ENCODE measurements around the gene SDF2. TPM values are rescaled to one million over a fixed set of nuclear protein-coding genes. Genes with fewer than 3 reads are reported as not detected.

The SDF2 gene
- total and polyA plus RNA-seq, 4 donors, result 43.3 to 73.8 (median 68.7) TPM

DNA sequence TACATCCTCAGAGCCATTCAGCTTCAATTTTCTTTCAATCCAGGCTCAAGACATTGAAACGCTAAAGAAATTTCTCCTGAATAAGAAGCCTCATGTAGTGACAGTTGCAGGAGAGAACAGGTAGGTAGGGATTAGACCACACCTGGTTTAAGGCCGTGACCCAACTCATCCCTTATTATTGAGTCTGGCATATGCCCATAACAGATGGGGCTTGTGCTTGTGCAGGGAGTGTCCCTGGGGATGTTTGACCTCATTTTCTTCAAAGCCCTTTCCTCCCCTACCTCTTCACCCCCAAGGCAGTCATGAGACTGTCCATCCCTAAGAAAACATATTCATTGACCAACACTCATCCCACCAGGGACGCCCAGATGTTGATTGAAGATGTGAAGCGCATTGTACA, 24.6 kb upstream of the SDF2 start:
- Histone ChIP-seq H3K9me3 (ENCODE audit: control insufficient read depth, insufficient read depth, low read length) (no peaks in the 10 kb centered on the region), H3K27me3 (ENCODE audit: control insufficient read depth, insufficient read depth, low read length) (no peaks in the 10 kb centered on the region), H3K4me3 (ENCODE audit: low read depth, low read length) (no peak overlapping the region), H3K27ac (ENCODE audit: low read depth, low read length) (no peak overlapping the region), H3K4me1 (ENCODE audit: control insufficient read depth, insufficient read depth, low read length) (peaks cover 4% of the 10 kb centered on the region), H3K36me3 (ENCODE audit: control insufficient read depth, insufficient read depth, low read length) (peaks cover 93% of the 10 kb centered on the region)
- WGBS (ENCODE audit: insufficient coverage), result no CpG with 5 or more reads among the region's 4 CpGs
- no peak for DNase-seq (ENCODE audit: low read depth in 4 of 6, low spot score in 6 of 6)

DNA sequence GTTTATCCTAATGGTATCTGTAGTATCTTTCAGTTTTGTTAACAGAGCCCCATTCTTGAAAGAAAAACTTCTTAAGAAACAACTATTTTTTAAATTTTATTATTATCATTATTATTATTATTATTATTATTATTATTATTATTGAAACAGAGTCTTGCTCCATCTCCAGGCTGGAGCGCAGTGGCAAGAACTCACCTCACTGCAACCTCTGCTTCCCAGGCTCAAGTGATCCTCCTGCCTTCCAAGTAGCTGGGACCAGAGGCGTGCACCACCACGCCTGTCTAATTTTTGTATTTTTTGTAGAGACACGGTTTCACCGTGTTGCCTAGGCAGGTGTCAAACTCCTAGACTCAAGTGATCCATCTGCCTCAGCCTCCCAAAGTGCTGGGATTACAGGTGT, 23.7 kb upstream of the SDF2 start:
- DNase-seq (ENCODE audit: low read depth in 4 of 6, low spot score in 6 of 6), result no peak
- H3K4me1 ChIP-seq (ENCODE audit: control insufficient read depth, insufficient read depth, low read length), result peaks cover 4% of the 10 kb centered on the region
- H3K9me3 ChIP-seq (ENCODE audit: control insufficient read depth, insufficient read depth, low read length), result no peaks in the 10 kb centered on the region
- no peak overlapping the region for H3K4me3 ChIP-seq (ENCODE audit: low read depth, low read length)
- H3K27me3 ChIP-seq (ENCODE audit: control insufficient read depth, insufficient read depth, low read length), result no peaks in the 10 kb centered on the region
- peak overlapping the region; percentile 53 for H3K27ac ChIP-seq (ENCODE audit: low read depth, low read length)
- H3K36me3 ChIP-seq (ENCODE audit: control insufficient read depth, insufficient read depth, low read length), result peaks cover 93% of the 10 kb centered on the region
- 82% methylated on average over 4 of the region's 5 CpGs for WGBS (ENCODE audit: insufficient coverage)

DNA sequence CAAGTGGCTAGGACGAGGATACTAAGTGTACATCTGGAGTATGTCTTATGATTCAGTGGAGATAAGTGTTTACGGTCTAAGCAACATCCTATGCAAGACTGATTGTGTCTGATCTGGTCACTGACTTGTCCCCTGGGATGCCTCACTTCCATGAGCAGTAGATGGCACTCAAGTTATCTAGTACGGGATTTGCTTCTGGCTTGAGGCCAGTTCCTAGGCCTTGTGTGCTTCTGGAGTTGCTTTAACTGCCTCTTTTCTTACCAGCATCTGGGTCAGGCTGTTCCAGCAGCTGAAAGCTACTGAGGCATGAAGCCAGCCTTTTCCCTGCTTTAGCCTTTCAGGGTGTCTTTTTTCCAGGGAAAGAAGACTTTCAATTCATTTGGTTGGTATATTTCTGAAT, 23.3 kb upstream of the SDF2 start:
- DNase-seq (ENCODE audit: low read depth in 4 of 6, low spot score in 6 of 6), result peak; percentile 60 to 92 (median 82)
- Histone ChIP-seq H3K4me1 (ENCODE audit: control insufficient read depth, insufficient read depth, low read length) (peaks cover 4% of the 10 kb centered on the region), H3K36me3 (ENCODE audit: control insufficient read depth, insufficient read depth, low read length) (peaks cover 94% of the 10 kb centered on the region), H3K4me3 (ENCODE audit: low read depth, low read length) (no peak overlapping the region), H3K27ac (ENCODE audit: low read depth, low read length) (peak overlapping the region; percentile 53), H3K27me3 (ENCODE audit: control insufficient read depth, insufficient read depth, low read length) (no peaks in the 10 kb centered on the region), H3K9me3 (ENCODE audit: control insufficient read depth, insufficient read depth, low read length) (no peaks in the 10 kb centered on the region)
- WGBS (ENCODE audit: insufficient coverage), result 44% methylated on average over 3 of the region's 3 CpGs

DNA sequence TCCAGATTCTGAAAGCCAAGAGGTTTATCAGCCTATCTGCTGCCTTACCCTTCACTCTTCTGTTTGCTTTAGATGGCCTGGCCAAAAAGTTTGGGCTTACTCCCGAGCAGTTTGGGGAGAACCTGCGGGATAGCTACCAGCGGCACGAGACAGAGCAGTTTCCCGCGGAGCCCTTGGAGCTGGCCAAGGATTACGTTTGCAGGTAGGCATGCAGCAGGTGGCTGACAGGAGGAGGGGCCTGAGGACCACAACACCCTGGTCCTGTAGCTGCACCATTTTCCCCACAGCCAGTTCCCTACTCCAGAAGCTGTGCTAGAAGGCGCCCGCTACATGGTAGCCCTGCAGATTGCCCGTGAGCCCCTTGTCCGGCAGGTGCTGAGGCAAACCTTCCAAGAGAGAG, 20.9 kb upstream of the SDF2 start:
- Histone ChIP-seq H3K27ac (ENCODE audit: low read depth, low read length) (no peak overlapping the region), H3K9me3 (ENCODE audit: control insufficient read depth, insufficient read depth, low read length) (no peaks in the 10 kb centered on the region), H3K4me1 (ENCODE audit: control insufficient read depth, insufficient read depth, low read length) (peaks cover 4% of the 10 kb centered on the region), H3K27me3 (ENCODE audit: control insufficient read depth, insufficient read depth, low read length) (no peaks in the 10 kb centered on the region), H3K36me3 (ENCODE audit: control insufficient read depth, insufficient read depth, low read length) (peaks cover 94% of the 10 kb centered on the region), H3K4me3 (ENCODE audit: low read depth, low read length) (no peak overlapping the region)
- DNase-seq (ENCODE audit: low read depth in 4 of 6, low spot score in 6 of 6), result no peak
- WGBS (ENCODE audit: insufficient coverage), result 93% methylated on average over 7 of the region's 11 CpGs

DNA sequence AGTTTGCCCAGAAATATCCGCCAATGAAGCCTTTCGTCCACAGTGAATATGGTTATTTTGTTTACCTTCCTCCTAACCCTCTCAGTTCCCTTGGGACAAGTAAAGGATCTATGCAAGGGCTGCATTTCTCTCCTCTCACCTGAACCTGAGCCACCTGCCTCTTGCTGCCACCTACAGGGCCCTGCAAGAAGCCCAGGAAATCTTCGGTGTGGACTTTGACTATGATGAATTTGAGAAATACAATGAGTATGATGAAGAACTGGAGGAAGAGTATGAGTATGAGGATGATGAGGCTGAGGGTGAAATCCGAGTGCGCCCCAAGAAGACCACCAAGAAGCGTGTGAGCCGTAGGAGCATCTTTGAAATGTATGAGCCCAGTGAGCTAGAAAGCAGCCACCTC, 14.3 kb upstream of the SDF2 start:
- Histone ChIP-seq H3K4me1 (ENCODE audit: control insufficient read depth, insufficient read depth, low read length) (no peaks in the 10 kb centered on the region), H3K27ac (ENCODE audit: low read depth, low read length) (no peak overlapping the region), H3K36me3 (ENCODE audit: control insufficient read depth, insufficient read depth, low read length) (peaks cover 81% of the 10 kb centered on the region), H3K9me3 (ENCODE audit: control insufficient read depth, insufficient read depth, low read length) (no peaks in the 10 kb centered on the region), H3K27me3 (ENCODE audit: control insufficient read depth, insufficient read depth, low read length) (no peaks in the 10 kb centered on the region), H3K4me3 (ENCODE audit: low read depth, low read length) (no peak overlapping the region)
- DNase-seq (ENCODE audit: low read depth in 4 of 6, low spot score in 6 of 6), result no peak
- WGBS (ENCODE audit: insufficient coverage), result 93% methylated on average over 5 of the region's 7 CpGs

DNA sequence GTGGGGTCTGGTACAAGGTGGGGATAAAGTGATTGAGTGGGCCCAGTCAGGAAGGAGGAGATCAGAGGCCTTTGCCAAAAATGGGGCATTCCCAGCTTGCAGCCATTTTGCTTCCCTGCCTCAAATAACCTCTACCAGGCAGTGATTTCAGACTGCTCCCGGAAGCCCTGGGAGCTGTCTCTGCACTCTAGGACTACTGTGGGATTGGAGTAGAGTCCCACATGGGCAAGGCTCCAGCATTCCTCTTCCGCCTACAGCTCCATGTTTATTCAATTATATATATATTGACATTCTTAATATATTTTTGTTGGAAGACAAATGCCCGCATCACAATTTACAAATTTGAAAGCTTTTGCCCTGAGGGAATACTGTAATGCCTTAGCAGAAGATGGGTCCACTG, 13.8 kb upstream of the SDF2 start:
- 100% methylated on average over 1 of the region's 3 CpGs for WGBS (ENCODE audit: insufficient coverage)
- DNase-seq (ENCODE audit: low read depth in 4 of 6, low spot score in 6 of 6), result no peak
- H3K36me3 ChIP-seq (ENCODE audit: control insufficient read depth, insufficient read depth, low read length), result peaks cover 80% of the 10 kb centered on the region
- H3K4me3 ChIP-seq (ENCODE audit: low read depth, low read length), result no peak overlapping the region
- H3K9me3 ChIP-seq (ENCODE audit: control insufficient read depth, insufficient read depth, low read length), result no peaks in the 10 kb centered on the region
- no peaks in the 10 kb centered on the region for H3K27me3 ChIP-seq (ENCODE audit: control insufficient read depth, insufficient read depth, low read length)
- H3K27ac ChIP-seq (ENCODE audit: low read depth, low read length), result no peak overlapping the region
- no peaks in the 10 kb centered on the region for H3K4me1 ChIP-seq (ENCODE audit: control insufficient read depth, insufficient read depth, low read length)

DNA sequence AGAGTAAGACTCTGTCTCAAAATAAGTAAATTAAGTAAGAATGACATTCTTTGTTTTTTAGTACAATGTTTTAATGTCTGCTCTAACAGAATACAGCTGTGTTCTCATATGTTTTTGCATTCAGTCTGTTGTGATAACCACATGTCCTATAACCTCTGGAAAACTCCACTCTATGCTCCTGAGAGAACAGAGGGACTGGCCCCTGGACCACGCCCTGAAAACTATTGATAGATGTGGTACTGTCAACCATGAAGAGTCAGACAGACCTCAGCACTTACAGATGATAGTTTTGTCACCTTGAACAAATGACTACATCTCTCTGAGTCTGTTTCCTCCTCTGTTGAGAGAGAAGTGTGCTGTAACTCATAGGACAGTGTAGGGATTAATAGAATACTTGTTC, 8.2 kb upstream of the SDF2 start:
- Histone ChIP-seq H3K36me3 (ENCODE audit: control insufficient read depth, insufficient read depth, low read length) (peaks cover 46% of the 10 kb centered on the region), H3K4me1 (ENCODE audit: control insufficient read depth, insufficient read depth, low read length) (no peaks in the 10 kb centered on the region), H3K9me3 (ENCODE audit: control insufficient read depth, insufficient read depth, low read length) (no peaks in the 10 kb centered on the region), H3K4me3 (ENCODE audit: low read depth, low read length) (no peak overlapping the region), H3K27me3 (ENCODE audit: control insufficient read depth, insufficient read depth, low read length) (no peaks in the 10 kb centered on the region), H3K27ac (ENCODE audit: low read depth, low read length) (no peak overlapping the region)
- WGBS (ENCODE audit: insufficient coverage), result no CpG with 5 or more reads among the region's 1 CpG
- DNase-seq (ENCODE audit: low read depth in 4 of 6, low spot score in 6 of 6), result no peak

DNA sequence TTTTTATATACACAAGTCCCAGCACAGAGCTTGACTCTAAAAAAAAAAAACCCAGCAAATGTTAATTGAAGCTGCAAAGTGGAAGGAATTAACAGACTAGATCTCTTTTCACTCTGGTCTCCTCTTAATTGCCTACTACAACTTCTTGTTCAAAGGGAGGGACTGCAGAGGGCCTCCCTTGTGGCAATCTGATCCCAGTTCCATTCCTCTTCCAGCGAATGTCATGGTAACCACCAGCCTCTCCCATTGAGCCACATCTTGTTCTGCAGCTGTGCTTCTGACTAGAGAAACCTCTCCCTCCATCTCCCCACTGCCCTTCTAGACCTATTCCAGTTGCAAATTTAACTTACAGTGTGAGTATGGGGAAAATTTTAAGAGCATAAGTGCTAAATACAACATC, 6.2 kb upstream of the SDF2 start:
- WGBS (ENCODE audit: insufficient coverage), result no CpG with 5 or more reads among the region's 1 CpG
- Histone ChIP-seq H3K4me3 (ENCODE audit: low read depth, low read length) (no peak overlapping the region), H3K4me1 (ENCODE audit: control insufficient read depth, insufficient read depth, low read length) (no peaks in the 10 kb centered on the region), H3K27ac (ENCODE audit: low read depth, low read length) (no peak overlapping the region), H3K9me3 (ENCODE audit: control insufficient read depth, insufficient read depth, low read length) (no peaks in the 10 kb centered on the region), H3K27me3 (ENCODE audit: control insufficient read depth, insufficient read depth, low read length) (no peaks in the 10 kb centered on the region), H3K36me3 (ENCODE audit: control insufficient read depth, insufficient read depth, low read length) (peaks cover 31% of the 10 kb centered on the region)
- peak in 3 of 6 donors; percentile 7 to 44 (median 43) for DNase-seq (ENCODE audit: low read depth in 4 of 6, low spot score in 6 of 6)

DNA sequence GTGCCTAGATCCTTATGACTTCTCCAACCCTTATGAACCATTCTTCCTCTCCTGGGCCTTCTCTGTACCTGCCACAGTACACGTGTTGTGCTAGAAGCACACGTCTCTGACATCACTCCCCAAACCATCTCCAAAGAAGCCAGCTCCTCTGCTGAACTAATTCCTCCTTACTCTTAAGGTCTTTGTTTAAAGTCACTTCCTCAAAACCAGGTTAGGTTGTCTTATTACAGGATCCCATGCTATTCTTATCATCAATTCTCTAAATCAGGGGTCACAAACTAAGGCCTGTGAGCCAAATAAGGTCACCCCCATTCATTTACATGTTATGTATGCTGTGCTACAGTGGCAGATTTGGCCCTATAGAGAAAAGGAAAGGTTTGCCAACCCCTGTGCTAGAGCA, 4.3 kb upstream of the SDF2 start:
- Histone ChIP-seq H3K4me1 (ENCODE audit: control insufficient read depth, insufficient read depth, low read length) (no peaks in the 10 kb centered on the region), H3K36me3 (ENCODE audit: control insufficient read depth, insufficient read depth, low read length) (peaks cover 18% of the 10 kb centered on the region)

DNA sequence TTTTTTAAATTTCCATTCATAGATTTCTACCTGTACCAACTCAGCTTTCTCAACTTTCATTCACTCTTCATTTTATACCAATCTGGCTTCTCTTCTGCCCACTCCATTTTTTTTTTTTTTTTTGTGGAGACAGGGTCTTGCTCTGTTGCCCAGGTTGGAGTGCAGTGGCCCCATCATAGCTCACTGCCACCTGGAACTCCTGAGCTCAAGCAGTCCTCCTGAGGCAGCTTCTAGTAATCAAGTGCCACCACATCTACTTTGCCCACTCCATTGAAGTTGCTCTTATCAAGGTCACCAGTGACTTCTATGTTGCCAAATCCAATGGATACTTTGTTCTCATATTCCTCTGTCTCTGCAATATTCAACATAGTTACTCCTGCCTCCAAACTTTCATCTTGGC, 2.0 kb upstream of the SDF2 start:
- Histone ChIP-seq H3K9me3 (ENCODE audit: control insufficient read depth, insufficient read depth, low read length) (no peaks in the 10 kb centered on the region), H3K27ac (ENCODE audit: low read depth, low read length) (no peak overlapping the region), H3K27me3 (ENCODE audit: control insufficient read depth, insufficient read depth, low read length) (no peaks in the 10 kb centered on the region), H3K4me1 (ENCODE audit: control insufficient read depth, insufficient read depth, low read length) (no peaks in the 10 kb centered on the region), H3K4me3 (ENCODE audit: low read depth, low read length) (no peak overlapping the region), H3K36me3 (ENCODE audit: control insufficient read depth, insufficient read depth, low read length) (peaks cover 19% of the 10 kb centered on the region)
- no peak for DNase-seq (ENCODE audit: low read depth in 4 of 6, low spot score in 6 of 6)

More for the DNA sequence above, 4.3 kb upstream of the SDF2 start:
- Histone ChIP-seq H3K4me3 (ENCODE audit: low read depth, low read length) (no peak overlapping the region), H3K27ac (ENCODE audit: low read depth, low read length) (no peak overlapping the region), H3K27me3 (ENCODE audit: control insufficient read depth, insufficient read depth, low read length) (no peaks in the 10 kb centered on the region), H3K9me3 (ENCODE audit: control insufficient read depth, insufficient read depth, low read length) (no peaks in the 10 kb centered on the region)
- DNase-seq (ENCODE audit: low read depth in 4 of 6, low spot score in 6 of 6), result no peak
- 100% methylated on average over 2 of the region's 2 CpGs for WGBS (ENCODE audit: insufficient coverage)
